Measurements from ENCODE around the gene PALM.
"Not testable (repeated sequence)": the region's sequence is repeated elsewhere in the genome, so short reads cannot be mapped to it uniquely, and the experiment has no call there.

PALM gene

DNA sequence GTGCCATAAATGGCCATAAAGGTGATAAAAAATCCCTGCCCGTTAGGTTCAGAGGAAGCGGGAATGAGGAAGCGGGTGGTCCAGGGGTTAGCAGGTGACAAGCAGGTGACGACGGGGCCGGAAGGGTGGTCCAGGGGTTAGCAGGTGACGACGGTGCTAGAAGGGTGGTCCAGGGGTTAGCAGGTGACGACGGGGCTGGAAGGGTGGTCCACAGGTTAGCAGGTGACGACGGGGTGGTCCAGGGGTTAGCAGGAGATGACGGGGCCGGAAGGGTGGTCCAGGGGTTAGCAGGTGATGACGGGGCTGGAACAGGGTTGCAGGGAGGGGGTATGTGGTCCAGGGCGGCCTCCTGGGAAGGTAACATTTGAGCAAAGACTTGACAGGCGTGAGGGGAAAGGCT, 19.7 kb upstream of the PALM start:
- no peaks in the 10 kb centered on the region for H3K9me3 ChIP-seq
- intact Hi-C loops (cut with DNase I; ENCODE audit: low total_unique reads), result no loop called here
- TF ChIP-seq, protein P1, sequence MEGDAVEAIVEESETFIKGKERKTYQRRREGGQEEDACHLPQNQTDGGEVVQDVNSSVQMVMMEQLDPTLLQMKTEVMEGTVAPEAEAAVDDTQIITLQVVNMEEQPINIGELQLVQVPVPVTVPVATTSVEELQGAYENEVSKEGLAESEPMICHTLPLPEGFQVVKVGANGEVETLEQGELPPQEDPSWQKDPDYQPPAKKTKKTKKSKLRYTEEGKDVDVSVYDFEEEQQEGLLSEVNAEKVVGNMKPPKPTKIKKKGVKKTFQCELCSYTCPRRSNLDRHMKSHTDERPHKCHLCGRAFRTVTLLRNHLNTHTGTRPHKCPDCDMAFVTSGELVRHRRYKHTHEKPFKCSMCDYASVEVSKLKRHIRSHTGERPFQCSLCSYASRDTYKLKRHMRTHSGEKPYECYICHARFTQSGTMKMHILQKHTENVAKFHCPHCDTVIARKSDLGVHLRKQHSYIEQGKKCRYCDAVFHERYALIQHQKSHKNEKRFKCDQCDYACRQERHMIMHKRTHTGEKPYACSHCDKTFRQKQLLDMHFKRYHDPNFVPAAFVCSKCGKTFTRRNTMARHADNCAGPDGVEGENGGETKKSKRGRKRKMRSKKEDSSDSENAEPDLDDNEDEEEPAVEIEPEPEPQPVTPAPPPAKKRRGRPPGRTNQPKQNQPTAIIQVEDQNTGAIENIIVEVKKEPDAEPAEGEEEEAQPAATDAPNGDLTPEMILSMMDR (IDR thresholded peaks at IDR 0.05), result no peak
- no peaks in the 10 kb centered on the region for H3K4me1 ChIP-seq
- no peaks in the 10 kb centered on the region for H3K27me3 ChIP-seq
- H3K27ac ChIP-seq, result no peak overlapping the region
- DNase-seq, result no peak
- no peak overlapping the region for H3K4me3 ChIP-seq
- no peaks in the 10 kb centered on the region for H3K36me3 ChIP-seq

DNA sequence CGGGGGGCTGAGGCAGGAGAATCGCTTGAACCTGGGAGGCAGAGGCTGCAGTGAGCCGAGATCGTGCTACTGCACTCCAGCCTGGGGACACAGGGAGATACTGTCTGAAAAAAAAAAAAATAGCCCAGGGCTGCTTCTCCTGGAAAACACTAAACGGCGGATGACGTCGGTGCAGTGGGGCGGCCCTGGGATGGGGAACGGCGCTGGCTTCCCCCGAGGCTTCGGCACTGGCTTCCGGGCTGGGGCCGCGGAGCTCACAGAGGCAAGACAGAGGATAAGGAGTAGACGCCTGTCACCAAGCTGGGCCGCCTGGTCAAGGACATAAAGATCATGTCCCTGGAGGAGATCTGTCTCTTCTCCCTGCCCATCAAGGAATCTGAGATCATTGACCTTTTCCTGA, 18.5 kb upstream of the PALM start:
- DNase-seq, result no peak
- TF ChIP-seq, protein P1 (IDR thresholded peaks at IDR 0.05), result no peak
- no peaks in the 10 kb centered on the region for H3K36me3 ChIP-seq
- no peak overlapping the region for H3K4me3 ChIP-seq
- H3K27ac ChIP-seq, result no peak overlapping the region
- H3K27me3 ChIP-seq, result peaks cover 0 to 6% of the 10 kb centered on the region in 2 donors
- H3K9me3 ChIP-seq, result no peaks in the 10 kb centered on the region
- intact Hi-C loops (cut with DNase I; ENCODE audit: low total_unique reads), result no loop called here
- no peaks in the 10 kb centered on the region for H3K4me1 ChIP-seq

DNA sequence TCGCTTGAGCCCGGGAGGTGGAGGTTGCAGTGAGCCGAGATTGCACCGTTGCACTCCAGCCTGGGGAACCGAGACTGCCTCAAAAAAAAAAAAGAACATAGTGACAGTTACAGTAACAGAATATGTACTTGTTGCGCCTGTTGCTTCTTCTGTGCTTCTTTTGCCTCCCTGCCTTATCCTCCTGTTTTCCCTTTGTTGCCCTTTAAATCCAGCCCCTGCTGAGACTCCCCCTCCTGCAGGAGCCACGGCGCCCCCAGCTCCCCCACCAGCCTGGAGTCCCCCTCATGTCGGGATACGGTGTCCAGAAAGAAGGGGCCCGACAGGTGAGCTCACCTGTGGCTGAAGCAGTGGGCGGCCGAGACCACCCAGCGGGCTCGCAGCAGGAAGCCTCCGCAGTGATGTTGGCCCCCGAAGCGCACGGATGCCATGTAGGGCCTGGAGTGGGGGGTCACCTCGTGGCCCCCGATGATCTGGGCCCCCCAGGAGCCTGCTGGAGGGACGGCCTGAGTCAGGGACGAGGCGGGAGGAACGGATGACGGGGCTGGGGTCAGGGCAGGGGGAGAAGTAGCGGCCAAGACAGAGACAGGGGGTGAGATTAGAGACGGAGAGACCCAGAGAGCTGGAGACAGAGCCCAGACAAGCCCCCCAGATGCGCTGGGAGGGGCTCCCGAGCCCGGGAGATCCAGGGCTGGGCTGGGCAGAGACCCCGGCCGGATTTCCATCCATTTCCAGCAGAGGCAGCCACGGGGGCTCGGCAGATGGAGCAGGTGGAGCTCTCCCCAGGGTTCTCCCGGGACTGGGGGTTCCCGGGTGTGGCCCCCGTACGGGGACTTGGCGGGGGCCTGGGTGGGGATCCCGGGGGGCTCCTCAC, 14.0 kb upstream of the PALM start:
- DNase-seq, result no peak
- no peaks in the 10 kb centered on the region for H3K4me1 ChIP-seq
- no peaks in the 10 kb centered on the region for H3K9me3 ChIP-seq
- TF ChIP-seq, protein P1 (IDR thresholded peaks at IDR 0.05), result no peak
- H3K36me3 ChIP-seq, result no peaks in the 10 kb centered on the region
- H3K27me3 ChIP-seq, result peaks cover 0 to 38% of the 10 kb centered on the region in 2 donors
- H3K4me3 ChIP-seq, result no peak overlapping the region
- no peak overlapping the region for H3K27ac ChIP-seq
- intact Hi-C loops (cut with DNase I; ENCODE audit: low total_unique reads), result no loop called here

DNA sequence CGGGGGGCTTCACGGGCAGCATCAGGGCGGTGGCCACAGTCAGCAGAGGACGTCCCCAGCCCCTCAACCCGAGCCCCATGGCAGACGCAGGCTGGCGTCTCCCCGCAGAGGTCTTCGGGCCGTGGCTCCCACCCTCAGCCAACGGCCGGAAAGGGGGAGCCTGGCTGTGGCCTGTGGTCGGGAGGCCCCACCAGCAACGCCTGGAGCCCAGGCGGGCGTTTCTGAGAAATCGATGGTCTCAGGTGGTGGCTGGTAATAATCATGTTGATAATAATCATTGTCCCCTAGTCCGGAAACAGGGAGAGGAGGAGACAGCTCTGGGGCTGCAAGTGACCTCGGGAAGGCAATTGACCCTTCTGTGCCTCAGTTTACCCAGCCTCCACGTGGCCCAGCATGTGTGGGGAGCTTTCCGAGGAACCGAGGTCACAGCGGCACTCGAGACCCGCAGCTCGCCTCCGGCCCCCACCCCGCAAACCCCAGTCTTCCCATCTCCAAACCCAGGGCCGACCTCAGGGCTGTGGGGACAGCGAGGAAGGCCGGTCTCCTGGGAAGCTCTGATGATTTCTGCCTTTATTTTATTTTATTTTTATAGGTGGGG, 13.3 kb upstream of the PALM start, which contains the start of gene PRSS57:
Gene PRSS57, minus strand, starts transcription at position 101 of the 598 bp plus-strand sequence. Its CDS starts 22 bp downstream, at position 79.
- H3K36me3 ChIP-seq, result no peaks in the 10 kb centered on the region
- no peak within 1 kb of the TSS for H3K4me3 ChIP-seq
- peaks cover 0 to 42% of the 10 kb centered on the region in 2 donors for H3K27me3 ChIP-seq
- no peaks in the 10 kb centered on the region for H3K4me1 ChIP-seq
- no peaks in the 10 kb centered on the region for H3K9me3 ChIP-seq
- TF ChIP-seq, protein P1 (IDR thresholded peaks at IDR 0.05), result no peak
- no peak for DNase-seq
- intact Hi-C loops (cut with DNase I; ENCODE audit: low total_unique reads), result no loop called here
- no peak within 1 kb of the TSS for H3K27ac ChIP-seq

DNA sequence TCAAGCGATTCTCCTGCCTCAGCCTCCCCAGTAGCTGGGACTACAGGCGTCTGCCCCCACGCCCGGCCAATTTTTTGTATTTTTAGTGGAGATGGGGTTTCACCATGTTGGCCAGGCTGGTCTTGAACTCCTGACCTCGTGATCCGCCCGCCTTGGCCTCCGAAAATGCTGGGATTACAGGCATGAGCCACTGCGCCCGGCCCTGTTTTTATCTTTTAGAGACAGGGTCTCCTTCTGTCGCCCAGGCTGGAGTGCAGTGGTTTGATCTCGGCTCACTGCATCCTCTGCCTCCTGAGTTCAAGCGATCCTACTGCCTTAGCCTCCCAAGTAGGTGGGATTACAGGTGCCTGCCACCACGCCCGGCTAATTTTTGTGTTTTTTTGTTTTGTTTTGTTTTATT, 10.2 kb upstream of the PALM start:
- H3K27ac ChIP-seq; H3K4me1 ChIP-seq; DNase-seq; H3K36me3 ChIP-seq; intact Hi-C loops (cut with DNase I; ENCODE audit: low total_unique reads); H3K4me3 ChIP-seq; H3K9me3 ChIP-seq: not testable (repeated sequence)
- peaks cover 0 to 67% of the 10 kb centered on the region in 2 donors for H3K27me3 ChIP-seq

DNA sequence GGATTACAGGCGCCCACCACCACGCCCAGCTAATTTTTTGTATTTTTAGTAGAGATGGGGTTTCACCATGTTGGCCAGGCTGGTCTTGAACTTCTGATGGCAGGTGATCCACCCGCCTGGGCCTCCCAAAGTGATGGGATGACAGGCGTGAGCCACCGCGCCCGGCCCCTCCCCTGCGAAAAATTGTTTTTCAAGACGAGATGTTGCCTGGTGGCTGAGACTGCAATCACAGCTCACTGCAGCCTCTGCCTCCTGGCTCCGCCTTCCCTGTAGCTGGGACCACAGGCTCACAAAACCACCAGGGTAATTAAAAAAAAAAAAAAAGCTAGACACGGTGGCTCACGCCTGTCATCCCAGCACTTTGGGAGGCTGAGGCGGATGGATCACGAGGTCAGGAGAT, 8.8 kb upstream of the PALM start:
- H3K4me3 ChIP-seq; intact Hi-C loops (cut with DNase I; ENCODE audit: low total_unique reads); H3K4me1 ChIP-seq; DNase-seq; H3K9me3 ChIP-seq; H3K27ac ChIP-seq; H3K36me3 ChIP-seq: not testable (repeated sequence)
- peaks cover 0 to 78% of the 10 kb centered on the region in 2 donors for H3K27me3 ChIP-seq

DNA sequence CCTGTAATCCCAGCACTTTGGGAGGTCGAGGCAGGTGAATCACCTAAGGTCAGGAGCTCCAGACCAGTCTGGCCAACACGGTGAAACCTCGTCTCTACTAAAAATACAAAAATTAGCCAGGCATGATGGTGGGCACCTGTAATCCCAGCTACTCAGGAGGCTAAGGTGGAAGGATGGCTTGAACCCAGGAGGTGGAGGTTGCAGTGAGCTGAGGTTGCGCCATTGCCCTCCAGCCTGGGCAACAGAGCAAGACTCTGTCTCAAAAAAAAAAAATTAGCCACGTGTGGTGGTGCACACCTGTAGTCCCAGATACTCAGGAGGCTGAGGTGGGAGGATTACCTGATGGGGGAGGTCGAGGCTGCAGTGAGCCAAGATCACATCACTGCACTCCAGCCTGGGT, 5.9 kb upstream of the PALM start:
- H3K27ac ChIP-seq; intact Hi-C loops (cut with DNase I; ENCODE audit: low total_unique reads); H3K9me3 ChIP-seq; H3K4me3 ChIP-seq; H3K36me3 ChIP-seq; DNase-seq: not testable (repeated sequence)
- Histone ChIP-seq H3K4me1 (peaks cover 0 to 10% (median 0%) of the 10 kb centered on the region in 4 donors), H3K27me3 (peaks cover 0 to 82% of the 10 kb centered on the region in 2 donors)
